Neural cell (in vitro differentiated cells): Measurements from ENCODE around the gene TIMM9. TPM values are rescaled to one million over a fixed set of nuclear protein-coding genes. Genes with fewer than 3 reads are reported as not detected.

ENCODE experiments used
- H2AFZ ChIP-seq: fragments of 200-600, 300-800 bp; sonication (generic), shearing (Covaris generic); 2 replicates; pipeline ENCODE4 v1.6.0; 2014; ENCODE audit warnings: low read depth, mild to moderate bottlenecking, antibody characterized with exemption, low read length, moderate library complexity
- H3F3A ChIP-seq: fragments of 200-600 bp; shearing (Covaris generic); 2 replicates; pipeline ENCODE4 v1.6.1; 2016; ENCODE audit warnings: mild to moderate bottlenecking, moderate library complexity, mixed read lengths, antibody characterized with exemption, low read length; ENCODE audit not compliant: insufficient read depth, poor library complexity, severe bottlenecking
- H3K27ac ChIP-seq: fragments of 200-600, 300-800 bp; sonication (generic), shearing (Covaris generic); 2 replicates; pipeline ENCODE4 v1.5.1; 2014; ENCODE audit warnings: mild to moderate bottlenecking, low read length, moderate library complexity
- H3K27me3 ChIP-seq: fragments of 300-800, 200-600 bp; sonication (generic), shearing (Covaris generic); 2 replicates; pipeline ENCODE4 v1.6.0; 2014; ENCODE audit warnings: mild to moderate bottlenecking, low read depth, low read length, moderate library complexity; ENCODE audit not compliant: insufficient read depth
- H3K36me3 ChIP-seq: fragments of 300-800, 200-600 bp; sonication (generic), shearing (Covaris generic); 2 replicates; pipeline ENCODE4 v1.5.1; 2014; ENCODE audit warnings: mild to moderate bottlenecking, antibody characterized with exemption, low read length, moderate library complexity; ENCODE audit not compliant: insufficient read depth
- H3K4me2 ChIP-seq: fragments of 300-800, 200-600 bp; sonication (generic), shearing (Covaris generic); 2 replicates; pipeline ENCODE4 v1.6.0; 2014; ENCODE audit warnings: mild to moderate bottlenecking, low read length
- H3K4me3 ChIP-seq: fragments of 300-800, 200-600 bp; sonication (generic), shearing (Covaris generic); 2 replicates; pipeline ENCODE4 v1.5.1; 2014; ENCODE audit warnings: mild to moderate bottlenecking, low read length, moderate library complexity
- H3K79me2 ChIP-seq: fragments of 200-600 bp; shearing (Covaris generic); replicated peaks from 2 replicates; pipeline ENCODE4 v1.6.0; 2014; ENCODE audit warnings: mild to moderate bottlenecking, low read length, moderate library complexity; ENCODE audit not compliant: insufficient read depth
- H3K9ac ChIP-seq: fragments of 300-800, 200-600 bp; sonication (generic), shearing (Covaris generic); 2 replicates; pipeline ENCODE4 v1.6.1; 2016; ENCODE audit warnings: mild to moderate bottlenecking, low read length, mixed read lengths
- H3K9me2 ChIP-seq: fragments of 200-600 bp; shearing (Covaris generic); 2 replicates; pipeline ENCODE4 v1.6.1; 2016; ENCODE audit warnings: mild to moderate bottlenecking, low read length, mixed read lengths; ENCODE audit not compliant: insufficient read depth
- H3K9me3 ChIP-seq: fragments of 200-600, 300-800 bp; sonication (generic), shearing (Covaris generic); 2 replicates; pipeline ENCODE4 v1.6.1; 2016; ENCODE audit warnings: mild to moderate bottlenecking, mixed run types, low read length, moderate library complexity, mixed read lengths
- H4K20me1 ChIP-seq: fragments of 200-600 bp; shearing (Covaris generic); 2 replicates; pipeline ENCODE4 v1.6.1; 2016; ENCODE audit warnings: mild to moderate bottlenecking, mixed run types; ENCODE audit not compliant: insufficient read depth
- CTCF ChIP-seq: fragments of 450-650 bp; IDR thresholded peaks from 2 replicates; pipeline ENCODE4 v1.5.1; 2014; ENCODE audit warnings: antibody characterized with exemption, mild to moderate bottlenecking, moderate library complexity; ENCODE audit not compliant: poor library complexity, severe bottlenecking
- EP300 ChIP-seq: fragments of 450-650 bp; conservative IDR thresholded peaks from 2 replicates; pipeline ENCODE4 v1.6.1; 2014; ENCODE audit warnings: antibody characterized with exemption, mild to moderate bottlenecking, moderate library complexity; ENCODE audit not compliant: poor library complexity, severe bottlenecking
- EZH2 ChIP-seq: fragments of 200-600, 300-800 bp; shearing (Covaris generic), sonication (generic); IDR thresholded peaks from 2 replicates; pipeline ENCODE4 v1.6.1; 2014; ENCODE audit warnings: antibody characterized with exemption, low read length, borderline replicate concordance, mild to moderate bottlenecking; ENCODE audit not compliant: insufficient read depth, poor library complexity, severe bottlenecking
- MXI1 ChIP-seq: fragments of 450-650 bp; conservative IDR thresholded peaks from 2 replicates; pipeline ENCODE4 v1.6.1; 2014; ENCODE audit warnings: antibody characterized with exemption, mild to moderate bottlenecking; ENCODE audit not compliant: poor library complexity, severe bottlenecking
- POLR2AphosphoS5 ChIP-seq: IDR thresholded peaks from 2 replicates; pipeline ENCODE4 v1.6.1; 2012
- RAD21 ChIP-seq: fragments of 450-650 bp; conservative IDR thresholded peaks from 2 replicates; pipeline ENCODE4 v1.6.1; 2014; ENCODE audit warnings: antibody characterized with exemption, mild to moderate bottlenecking, moderate library complexity
- REST ChIP-seq: IDR thresholded peaks from 2 replicates; pipeline ENCODE4 v1.6.1; 2012; ENCODE audit warnings: borderline replicate concordance
- SMC3 ChIP-seq: fragments of 450-650 bp; conservative IDR thresholded peaks from 2 replicates; pipeline ENCODE4 v1.6.1; 2014; ENCODE audit warnings: antibody characterized with exemption, mild to moderate bottlenecking, moderate library complexity; ENCODE audit not compliant: poor library complexity
- TAF1 ChIP-seq: IDR thresholded peaks from 2 replicates; pipeline ENCODE4 v1.6.1; 2012; ENCODE audit warnings: low read depth
- polyA plus RNA-seq: library from polyadenylated mRNA; depleted of rRNA; stranded (reverse); fragments of >200 nt; gene quantifications from 2 replicates; pipeline ENCODE4 v1.2.3, GENCODE V29; 2014

TIMM9 gene
- polyA plus RNA-seq, 1 donor from 2014 or later, result 51.1 TPM

- TF ChIP-seq MXI1 (no peak), CTCF (no peak)
- no peak overlapping the region for H3K4me2 ChIP-seq
- no peak overlapping the region for H2AFZ ChIP-seq
- no peaks in the 10 kb centered on the region for H3F3A ChIP-seq
- H3K79me2 ChIP-seq, result no peaks in the 10 kb centered on the region
- H3K9me2 ChIP-seq, result no peaks in the 10 kb centered on the region
- no peaks in the 10 kb centered on the region for H3K9me3 ChIP-seq
- H3K27me3 ChIP-seq, result no peaks in the 10 kb centered on the region
- no peak overlapping the region for H3K4me3 ChIP-seq
- no peak overlapping the region for H3K9ac ChIP-seq
- H3K27ac ChIP-seq, result no peak overlapping the region
- H4K20me1 ChIP-seq, result no peaks in the 10 kb centered on the region
- peaks cover 38% of the 10 kb centered on the region for H3K36me3 ChIP-seq
Measured at GRCh38 chr14:58367296-58367695, 60.0 kb downstream of the TIMM9 start.

GRCh38 chr14:58364316-58364715, 63.0 kb downstream of the TIMM9 start:
- Histone ChIP-seq H3K9me3 (no peaks in the 10 kb centered on the region), H3F3A (no peaks in the 10 kb centered on the region), H3K4me2 (no peak overlapping the region), H2AFZ (no peak overlapping the region), H4K20me1 (no peaks in the 10 kb centered on the region), H3K9me2 (no peaks in the 10 kb centered on the region), H3K79me2 (no peaks in the 10 kb centered on the region), H3K36me3 (peaks cover 41% of the 10 kb centered on the region), H3K27ac (no peak overlapping the region), H3K4me3 (no peak overlapping the region), H3K9ac (no peak overlapping the region), H3K27me3 (no peaks in the 10 kb centered on the region)
- TF ChIP-seq SMC3, result no peak
- no peak for TF ChIP-seq EP300
- TF ChIP-seq EZH2, result no peak
- no peak for TF ChIP-seq CTCF
- no peak for TF ChIP-seq POLR2AphosphoS5
- TF ChIP-seq REST, result no peak
- TF ChIP-seq RAD21, result no peak
- TF ChIP-seq MXI1, result no peak
- TF ChIP-seq TAF1, result no peak
